ENCODE results near the gene ZBTB14. TPM values are rescaled to one million over a fixed set of nuclear protein-coding genes. Genes with fewer than 3 reads are reported as not detected.

The ZBTB14 gene
- total RNA-seq, 1 donor from 2014 or later = 13.3 TPM

GRCh38 chr18:5244941-5245340 lies 50.6 kb downstream of the ZBTB14 start:
- H3K36me3 ChIP-seq = peaks cover 25% of the 10 kb centered on the region
- no peak overlapping the region for H3K4me3 ChIP-seq
- H3K27me3 ChIP-seq (ENCODE audit: low read depth) = no peaks in the 10 kb centered on the region
- no peak overlapping the region for H3K27ac ChIP-seq
- no peaks in the 10 kb centered on the region for H3K9me3 ChIP-seq
- intact Hi-C loops (cut with DNase I) = no loop called here
- no peak for ATAC-seq
- no peak for TF ChIP-seq CTCF (IDR thresholded peaks at IDR 0.05)
- peaks cover 9% of the 10 kb centered on the region for H3K4me1 ChIP-seq
- no peak for DNase-seq

GRCh38 chr18:5239447-5239846 lies 56.1 kb downstream of the ZBTB14 start:
- DNase-seq (no peak), ATAC-seq (no peak)
- intact Hi-C loops (cut with DNase I) = no loop called here
- H3K9me3 ChIP-seq = no peaks in the 10 kb centered on the region
- H3K36me3 ChIP-seq = peaks cover 25% of the 10 kb centered on the region
- H3K27ac ChIP-seq = no peak overlapping the region
- no peak for TF ChIP-seq CTCF (IDR thresholded peaks at IDR 0.05)
- H3K4me3 ChIP-seq = peak overlapping the region; percentile 88
- peaks cover 33% of the 10 kb centered on the region for H3K4me1 ChIP-seq
- no peaks in the 10 kb centered on the region for H3K27me3 ChIP-seq (ENCODE audit: low read depth)

Other genes with a start within 250 kb of the ZBTB14 start
- gene AKAIN1, start 98.5 kb downstream of the ZBTB14 start, total RNA-seq = not detected
- 72.5 TPM for gene EPB41L3, start 248.3 kb upstream of the ZBTB14 start, total RNA-seq